ENCODE results near the gene IL22RA1. TPM values are rescaled to one million over a fixed set of nuclear protein-coding genes. Genes with fewer than 3 reads are reported as not detected.

IL22RA1 gene
- total RNA-seq, 1 donor from 2014 or later = not detected

DNA sequence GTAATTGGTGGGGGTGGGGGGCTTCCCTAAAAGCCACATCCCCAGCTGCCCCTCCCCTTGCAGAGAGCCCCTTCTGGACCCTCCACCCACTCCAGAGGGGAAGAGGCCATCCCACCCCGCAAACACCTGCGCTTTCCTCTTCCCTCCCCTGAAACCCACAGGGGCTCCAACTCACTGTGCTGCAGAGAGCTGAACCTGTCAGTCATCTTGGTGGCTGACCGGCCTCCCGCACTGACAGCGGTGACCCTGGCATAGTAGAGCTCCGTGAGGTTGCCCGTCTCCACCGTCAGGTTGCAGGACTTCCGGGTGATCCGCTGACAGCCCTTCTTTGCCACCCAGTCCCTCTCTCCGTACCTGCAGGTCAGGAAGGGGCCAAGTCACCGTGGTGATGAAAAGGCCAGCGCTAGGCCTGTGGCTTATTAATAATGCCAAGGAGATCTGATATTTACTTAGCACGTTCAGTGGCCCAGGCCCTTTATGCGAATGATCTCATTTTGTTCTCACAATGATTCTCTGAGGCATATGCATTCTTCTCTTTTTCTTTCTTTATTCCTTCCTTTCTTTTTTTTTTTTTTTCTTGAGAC, 5.9 kb downstream of the IL22RA1 start:
- Mint-ChIP-seq H3K36me3 (ENCODE audit: low read depth, unreplicated experiment) (no peaks in the 10 kb centered on the region), H3K4me1 (ENCODE audit: unreplicated experiment) (no peaks in the 10 kb centered on the region), H3K4me3 (ENCODE audit: unreplicated experiment) (no peak overlapping the region), H3K27ac (ENCODE audit: unreplicated experiment) (no peak overlapping the region), H3K27me3 (ENCODE audit: unreplicated experiment) (peaks cover 5% of the 10 kb centered on the region), H3K9me3 (ENCODE audit: unreplicated experiment) (no peaks in the 10 kb centered on the region)
- no peak for DNase-seq (ENCODE audit: low spot score)
- no peak for TF ChIP-seq CTCF (IDR thresholded peaks at IDR 0.05; ENCODE audit: unreplicated experiment)

DNA sequence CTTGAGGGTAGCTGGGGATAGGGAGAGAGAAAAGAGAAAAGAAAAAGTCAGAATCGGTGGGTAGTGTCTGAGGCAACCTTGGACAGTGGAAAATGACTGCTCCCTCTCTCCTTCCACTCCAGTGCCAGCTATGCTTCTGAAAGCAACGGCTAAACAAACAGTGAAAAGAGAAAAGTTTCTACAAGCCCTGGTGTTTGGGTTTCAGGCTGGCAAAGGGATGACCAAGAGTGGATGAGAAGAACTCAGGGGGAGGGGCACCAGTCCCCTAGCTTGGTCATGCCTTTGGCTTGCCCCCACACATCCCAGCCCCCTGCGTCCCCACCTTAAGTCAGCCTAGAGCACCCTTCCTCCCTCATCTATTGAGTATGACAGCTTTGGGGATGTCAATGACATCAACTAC, 8.6 kb downstream of the IL22RA1 start:
- TF ChIP-seq CTCF (IDR thresholded peaks at IDR 0.05; ENCODE audit: unreplicated experiment) = no peak
- no peaks in the 10 kb centered on the region for H3K9me3 Mint-ChIP-seq (ENCODE audit: unreplicated experiment)
- H3K27ac Mint-ChIP-seq (ENCODE audit: unreplicated experiment) = no peak overlapping the region
- H3K36me3 Mint-ChIP-seq (ENCODE audit: low read depth, unreplicated experiment) = no peaks in the 10 kb centered on the region
- H3K4me3 Mint-ChIP-seq (ENCODE audit: unreplicated experiment) = no peak overlapping the region
- no peak for DNase-seq (ENCODE audit: low spot score)
- H3K27me3 Mint-ChIP-seq (ENCODE audit: unreplicated experiment) = peaks cover 5% of the 10 kb centered on the region
- H3K4me1 Mint-ChIP-seq (ENCODE audit: unreplicated experiment) = no peaks in the 10 kb centered on the region

DNA sequence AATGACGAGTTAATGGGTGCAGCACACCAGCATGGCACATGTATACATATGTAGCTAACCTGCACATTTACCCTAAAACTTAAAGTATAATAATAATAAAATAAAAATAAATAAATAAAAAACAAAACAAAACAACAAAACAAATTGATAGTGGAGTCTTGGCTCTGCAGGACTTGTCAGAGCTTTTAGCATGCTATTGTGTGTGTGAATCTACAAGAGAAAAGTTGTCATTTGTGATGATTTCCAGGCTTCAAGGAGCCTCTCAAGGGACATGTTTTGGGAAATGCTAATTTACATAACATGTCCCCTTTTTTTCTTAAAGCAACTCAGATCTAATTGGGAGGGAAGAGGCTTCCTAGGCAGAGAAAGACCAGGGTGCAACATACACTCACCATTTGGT, 9.1 kb downstream of the IL22RA1 start:
- no peak for DNase-seq (ENCODE audit: low spot score)
- Mint-ChIP-seq H3K27ac (ENCODE audit: unreplicated experiment) (no peak overlapping the region), H3K27me3 (ENCODE audit: unreplicated experiment) (peaks cover 5% of the 10 kb centered on the region), H3K9me3 (ENCODE audit: unreplicated experiment) (no peaks in the 10 kb centered on the region), H3K4me1 (ENCODE audit: unreplicated experiment) (no peaks in the 10 kb centered on the region), H3K36me3 (ENCODE audit: low read depth, unreplicated experiment) (no peaks in the 10 kb centered on the region), H3K4me3 (ENCODE audit: unreplicated experiment) (no peak overlapping the region)
- TF ChIP-seq CTCF (IDR thresholded peaks at IDR 0.05; ENCODE audit: unreplicated experiment) = no peak

- Mint-ChIP-seq H3K27me3 (ENCODE audit: unreplicated experiment) (peaks cover 4% of the 10 kb centered on the region), H3K9me3 (ENCODE audit: unreplicated experiment) (no peaks in the 10 kb centered on the region)
- DNase-seq (ENCODE audit: low spot score) = no peak
Measured at GRCh38 chr1:24130385-24130784, 12.6 kb downstream of the IL22RA1 start.

More at GRCh38 chr1:24130385-24130784, 12.6 kb downstream of the IL22RA1 start:
- no peak overlapping the region for H3K27ac Mint-ChIP-seq (ENCODE audit: unreplicated experiment)
- no peak for TF ChIP-seq CTCF (IDR thresholded peaks at IDR 0.05; ENCODE audit: unreplicated experiment)
- no peaks in the 10 kb centered on the region for H3K4me1 Mint-ChIP-seq (ENCODE audit: unreplicated experiment)
- H3K36me3 Mint-ChIP-seq (ENCODE audit: low read depth, unreplicated experiment) = no peaks in the 10 kb centered on the region
- H3K4me3 Mint-ChIP-seq (ENCODE audit: unreplicated experiment) = no peak overlapping the region
